Measurements from ENCODE around the gene UBXN1.
A peak's percentile ranks its signal among the peaks of the same experiment; 100 is the strongest.
"Not testable (repeated sequence)": the region's sequence is repeated elsewhere in the genome, so short reads cannot be mapped to it uniquely, and the experiment has no call there.

UBXN1 gene

DNA sequence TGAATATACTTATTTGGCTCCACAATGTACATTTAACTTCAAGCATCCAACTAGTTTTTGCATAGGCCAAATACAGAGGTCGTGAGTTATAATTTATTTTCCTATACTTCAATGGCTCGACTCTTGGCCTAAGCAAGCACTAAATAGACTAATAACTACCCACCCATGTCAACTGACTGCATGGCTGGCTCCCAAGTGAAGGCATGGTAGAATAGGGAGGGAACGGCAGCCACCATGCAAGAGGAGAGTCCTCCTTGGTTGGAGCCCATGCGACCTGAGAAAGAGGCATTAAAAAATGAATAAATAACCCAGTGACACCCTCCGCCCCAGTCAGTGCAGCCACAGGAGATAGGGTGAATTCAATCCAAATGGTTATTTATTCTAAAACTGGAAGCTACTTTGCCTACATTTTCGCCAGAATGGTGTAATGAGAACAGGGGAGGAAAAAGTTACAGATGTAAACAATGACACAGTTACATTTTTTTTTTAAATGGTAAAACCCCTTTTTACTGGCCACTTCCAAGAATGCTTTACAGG, 33.5 kb upstream of the UBXN1 start:
- no peak for DNase-seq
- intact Hi-C loops (cut with DNase I): no loop called here

DNA sequence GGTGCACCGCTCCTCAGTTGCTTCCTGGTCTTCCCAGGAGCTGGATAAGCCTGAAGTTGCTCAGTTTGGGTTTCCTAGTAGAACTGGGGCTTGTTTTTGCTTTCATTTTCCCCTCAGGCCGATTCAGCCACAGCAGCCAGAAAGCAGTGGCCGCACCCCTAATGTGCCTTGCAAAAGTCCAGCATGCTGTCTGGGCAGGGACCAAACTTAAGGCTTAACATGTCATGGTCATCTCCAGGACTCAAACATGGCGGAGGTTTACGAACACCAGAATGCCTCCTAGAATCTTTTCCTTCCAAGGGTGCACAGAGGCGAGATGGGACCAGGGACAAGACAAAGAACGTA, 31.1 kb upstream of the UBXN1 start:
- no peak for DNase-seq
- intact Hi-C loops (cut with DNase I): no loop called here

- intact Hi-C loops (cut with DNase I): loop anchor here (2.0 to 10.0 kb wide), 2 partner anchors 17 to 315 kb away; partner anchors contain the start of gene HNRNPUL2
- peak; percentile 94 to 99 (median 98) for DNase-seq
Observed at GRCh38 chr11:62709247-62710000, 30.6 kb upstream of the UBXN1 start.

GRCh38 chr11:62708793-62709192, 29.9 kb upstream of the UBXN1 start:
- intact Hi-C loops (cut with DNase I): loop anchor here (2.0 to 10.0 kb wide), 2 partner anchors 18 to 314 kb away; partner anchors contain the start of gene HNRNPUL2
- DNase-seq: peak in 13 of 42 donors; percentile 16 to 52 (median 35)

GRCh38 chr11:62708392-62708791, 29.5 kb upstream of the UBXN1 start:
- intact Hi-C loops (cut with DNase I): loop anchor here (2.0 to 10.0 kb wide), 2 partner anchors 18 to 314 kb away; partner anchors contain the start of gene HNRNPUL2
- DNase-seq: peak in 3 of 42 donors; percentile 5 to 38 (median 30)

- intact Hi-C loops (cut with DNase I): loop anchor here (10.0 kb wide), 1 partner anchor 313 kb away; no protein-coding TSS in a partner anchor
Observed at GRCh38 chr11:62707277-62707861, 28.5 kb upstream of the UBXN1 start, which contains the start of the genes BSCL2 and GNG3. Gene BSCL2, minus strand, starts transcription at chr11:62707424. Its CDS starts 229 bp downstream, at chr11:62707195. Gene GNG3, plus strand, starts transcription at chr11:62707676. Its CDS starts 620 bp downstream, at chr11:62708296.

GRCh38 chr11:62706850-62707247, 28.0 kb upstream of the UBXN1 start:
- intact Hi-C loops (cut with DNase I): loop anchor here (10.0 kb wide), 1 partner anchor 312 kb away; no protein-coding TSS in a partner anchor
- peak in 1 of 42 donors; percentile 39 for DNase-seq

More at GRCh38 chr11:62707277-62707861, 28.5 kb upstream of the UBXN1 start, which contains the start of the genes BSCL2 and GNG3:
- DNase-seq: peak; percentile 74 to 97 (median 90)

GRCh38 chr11:62705880-62706849, 27.3 kb upstream of the UBXN1 start:
- peak; percentile 91 to 99 (median 97) for DNase-seq
- intact Hi-C loops (cut with DNase I): loop anchor here (10.0 kb wide), 1 partner anchor 311 kb away; no protein-coding TSS in a partner anchor

- DNase-seq: no peak
- intact Hi-C loops (cut with DNase I): loop anchor here (10.0 kb wide), 1 partner anchor 311 kb away; no protein-coding TSS in a partner anchor
Observed at GRCh38 chr11:62705413-62705812, 26.5 kb upstream of the UBXN1 start.

DNA sequence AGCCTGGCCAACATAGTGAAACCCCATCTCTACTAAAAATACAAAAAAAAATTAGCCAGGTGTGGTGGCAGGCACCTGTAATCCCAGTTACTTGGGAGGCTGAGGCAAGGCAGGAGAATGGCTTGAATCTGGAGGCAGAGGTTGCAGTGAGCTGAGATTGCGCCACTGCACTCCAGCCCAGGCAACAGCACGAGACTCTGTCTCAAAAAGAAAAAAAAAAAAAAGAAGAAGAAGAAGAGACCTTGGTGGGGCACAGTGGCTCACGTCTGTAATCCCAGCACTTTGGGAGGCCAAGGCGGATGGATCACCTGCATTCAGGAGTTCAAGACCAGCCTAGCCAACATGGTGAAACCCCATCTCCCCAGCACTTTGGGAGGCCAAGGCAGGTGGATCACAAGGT, 25.0 kb upstream of the UBXN1 start:
- DNase-seq: not testable (repeated sequence)
- intact Hi-C loops (cut with DNase I): loop anchor here (10.0 kb wide), 1 partner anchor 309 kb away; no protein-coding TSS in a partner anchor

GRCh38 chr11:62702246-62702645, 23.4 kb upstream of the UBXN1 start:
- intact Hi-C loops (cut with DNase I): loop anchor here (10.0 kb wide), 1 partner anchor 307 kb away; no protein-coding TSS in a partner anchor

GRCh38 chr11:62694455-62695167, 15.7 kb upstream of the UBXN1 start:
- intact Hi-C loops (cut with DNase I): no loop called here
- DNase-seq: peak; percentile 39 to 91 (median 76)

More at GRCh38 chr11:62702246-62702645, 23.4 kb upstream of the UBXN1 start:
- no peak for DNase-seq

DNA sequence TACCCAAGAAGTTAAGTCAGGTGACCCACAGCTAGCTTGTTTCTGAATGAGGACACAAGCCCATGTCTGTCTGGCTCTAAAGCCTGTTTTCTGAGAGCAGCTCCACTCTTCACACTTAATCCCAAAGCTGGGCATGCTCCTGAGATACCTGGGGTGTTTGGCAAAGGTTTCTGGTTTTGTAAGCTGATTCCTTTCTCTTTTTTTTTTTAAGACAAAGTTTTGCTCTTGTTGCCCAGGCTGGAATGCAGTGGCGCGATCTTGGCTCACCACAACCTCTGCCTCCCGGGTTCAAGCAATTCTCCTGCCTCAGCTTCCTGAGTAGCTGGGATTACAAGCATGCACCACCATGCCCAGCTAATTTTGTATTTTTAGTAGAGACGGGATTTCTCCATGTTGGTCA, 14.8 kb upstream of the UBXN1 start:
- DNase-seq; intact Hi-C loops (cut with DNase I): not testable (repeated sequence)

GRCh38 chr11:62689421-62690183, 10.7 kb upstream of the UBXN1 start, which contains the start of gene LRRN4CL:
Gene LRRN4CL, minus strand, starts transcription at chr11:62689530. Its CDS starts 1,022 bp downstream, at chr11:62688508.
- DNase-seq: peak; percentile 29 to 91 (median 69)
- intact Hi-C loops (cut with DNase I): no loop called here

DNA sequence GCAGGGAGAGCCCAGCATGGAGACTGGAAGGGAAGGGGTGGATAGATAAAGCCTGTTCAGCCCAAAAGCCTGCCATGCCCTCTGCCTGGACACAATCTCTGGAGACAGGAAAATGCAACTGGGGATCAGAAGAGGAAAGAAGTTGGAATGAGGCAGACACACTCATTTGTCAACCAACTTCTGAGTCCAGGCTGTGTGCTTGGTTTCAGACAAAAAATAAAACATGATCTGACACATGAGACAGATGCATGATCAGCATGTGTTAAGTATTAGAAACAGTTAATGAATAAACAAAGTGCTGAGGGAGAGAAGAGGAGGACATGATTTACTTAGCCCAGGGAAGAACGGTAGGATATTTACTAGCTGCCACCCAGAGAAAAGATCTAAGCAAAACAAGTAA, 9.6 kb upstream of the UBXN1 start:
- DNase-seq: no peak
- intact Hi-C loops (cut with DNase I): no loop called here

- DNase-seq: no peak
- intact Hi-C loops (cut with DNase I): no loop called here
Observed at GRCh38 chr11:62687508-62688396, 8.9 kb upstream of the UBXN1 start.

Data from head of caudate nucleus (tissue), 42 donors.